ENCODE measurements around the gene NMNAT3.

DNA sequence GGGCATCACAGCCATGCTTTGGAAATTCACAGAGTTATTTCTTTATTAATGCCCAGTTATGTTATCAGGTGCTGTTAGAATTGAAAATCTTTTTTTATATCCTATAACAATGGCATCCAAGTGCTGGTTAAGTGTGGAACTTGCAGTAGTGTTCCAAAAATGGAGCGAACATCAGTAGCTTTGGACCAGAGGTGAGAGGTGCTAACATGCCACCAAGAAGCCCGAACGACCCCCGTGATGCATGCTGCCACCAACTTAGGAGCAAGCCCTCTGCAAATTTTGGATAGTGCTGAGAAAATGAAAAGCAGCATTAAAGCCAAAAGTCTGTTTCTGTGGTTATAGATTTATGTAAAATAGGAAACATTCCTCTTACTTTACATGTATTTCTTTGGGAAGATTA, 163.0 kb downstream of the NMNAT3 start:
- TF ChIP-seq, protein P1, sequence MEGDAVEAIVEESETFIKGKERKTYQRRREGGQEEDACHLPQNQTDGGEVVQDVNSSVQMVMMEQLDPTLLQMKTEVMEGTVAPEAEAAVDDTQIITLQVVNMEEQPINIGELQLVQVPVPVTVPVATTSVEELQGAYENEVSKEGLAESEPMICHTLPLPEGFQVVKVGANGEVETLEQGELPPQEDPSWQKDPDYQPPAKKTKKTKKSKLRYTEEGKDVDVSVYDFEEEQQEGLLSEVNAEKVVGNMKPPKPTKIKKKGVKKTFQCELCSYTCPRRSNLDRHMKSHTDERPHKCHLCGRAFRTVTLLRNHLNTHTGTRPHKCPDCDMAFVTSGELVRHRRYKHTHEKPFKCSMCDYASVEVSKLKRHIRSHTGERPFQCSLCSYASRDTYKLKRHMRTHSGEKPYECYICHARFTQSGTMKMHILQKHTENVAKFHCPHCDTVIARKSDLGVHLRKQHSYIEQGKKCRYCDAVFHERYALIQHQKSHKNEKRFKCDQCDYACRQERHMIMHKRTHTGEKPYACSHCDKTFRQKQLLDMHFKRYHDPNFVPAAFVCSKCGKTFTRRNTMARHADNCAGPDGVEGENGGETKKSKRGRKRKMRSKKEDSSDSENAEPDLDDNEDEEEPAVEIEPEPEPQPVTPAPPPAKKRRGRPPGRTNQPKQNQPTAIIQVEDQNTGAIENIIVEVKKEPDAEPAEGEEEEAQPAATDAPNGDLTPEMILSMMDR (IDR thresholded peaks at IDR 0.05; ENCODE audit: insufficient read depth, low read length, poor library complexity, severe bottlenecking): no peak
- TF ChIP-seq EZH2phosphoT487 (conservative IDR thresholded peaks at IDR 0.05; ENCODE audit: low read length): no peak

Measured in SU-DHL-6 (cell line).